GM10266 (cell line): ENCODE data around the gene NFYC.

Experiments used
- DNase-seq: peaks from one replicate; pipeline ENCODE4 v3.0.0; 2012; ENCODE audit errors: extremely low spot score
- CTCF ChIP-seq: IDR thresholded peaks from 2 replicates; pipeline ENCODE4 v1.5.1; 2012; ENCODE audit warnings: mild to moderate bottlenecking, low read depth; ENCODE audit not compliant: control insufficient read depth, insufficient read depth; ENCODE audit errors: missing control alignments

NFYC gene

GRCh38 chr1:40706626-40707025 lies 15.1 kb downstream of the NFYC start:
- TF ChIP-seq CTCF, result no peak
- DNase-seq, result no peak

- DNase-seq, result peak; percentile 59
- no peak for TF ChIP-seq CTCF
Measured at GRCh38 chr1:40708750-40709099, 17.2 kb downstream of the NFYC start.

- TF ChIP-seq CTCF, result no peak
- peak; percentile 73 for DNase-seq
Measured at GRCh38 chr1:40709100-40709801, 17.7 kb downstream of the NFYC start.

- no peak for DNase-seq
- no peak for TF ChIP-seq CTCF
Measured at GRCh38 chr1:40709802-40710278, 18.3 kb downstream of the NFYC start.

- no peak for DNase-seq
- TF ChIP-seq CTCF, result no peak
Measured at GRCh38 chr1:40710581-40711315, 19.2 kb downstream of the NFYC start.

- no peak for TF ChIP-seq CTCF
- no peak for DNase-seq
Measured at GRCh38 chr1:40711465-40712404, 20.2 kb downstream of the NFYC start.
